C4-2B (cell line): ENCODE data around the gene SIM1.

ENCODE experiments used
- CTCF ChIP-seq: fragments of 450-650 bp; conservative IDR thresholded peaks from 2 replicates; pipeline ENCODE4 v1.5.1; 2017; ENCODE audit warnings: mild to moderate bottlenecking
- ZFX ChIP-seq: fragments of 450-650 bp; IDR thresholded peaks from 2 replicates; pipeline ENCODE4 v1.6.1; 2017

- TF ChIP-seq CTCF (no peak), ZFX (no peak)
Observed at GRCh38 chr6:100346828-100347227, 117.9 kb downstream of the SIM1 start.
